CD1c-positive myeloid dendritic cell (primary cell): ENCODE results near the gene ELP5.
A peak's percentile ranks its signal among the peaks of the same experiment; 100 is the strongest.
"Not testable (repeated sequence)": the region's sequence is repeated elsewhere in the genome, so short reads cannot be mapped to it uniquely, and the experiment has no call there.

ENCODE experiments used
- DNase-seq: peaks from one replicate; pipeline ENCODE4 v3.0.0-alpha.2; 2016; ENCODE audit errors: extremely low spot score

Gene ELP5

DNA sequence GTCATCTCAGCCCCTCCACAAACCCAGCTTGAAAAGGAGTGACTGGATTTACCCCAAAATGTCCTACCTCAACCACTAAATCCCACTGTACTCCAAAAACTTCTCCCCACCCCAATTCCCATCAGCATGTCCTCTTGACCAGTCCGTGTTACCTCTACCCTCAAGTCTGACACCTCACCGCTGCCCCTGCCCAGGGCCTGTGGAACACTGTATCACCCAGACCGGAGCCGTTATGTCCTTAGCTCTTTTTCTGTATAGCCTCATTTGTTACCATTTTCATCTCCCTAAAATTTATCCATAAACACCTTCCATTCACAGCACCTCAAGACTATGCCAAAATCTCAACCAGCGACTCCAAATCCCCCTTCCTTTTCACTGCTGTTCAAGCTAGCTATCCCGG, 15.2 kb upstream of the ELP5 start:
- no peak for DNase-seq

DNA sequence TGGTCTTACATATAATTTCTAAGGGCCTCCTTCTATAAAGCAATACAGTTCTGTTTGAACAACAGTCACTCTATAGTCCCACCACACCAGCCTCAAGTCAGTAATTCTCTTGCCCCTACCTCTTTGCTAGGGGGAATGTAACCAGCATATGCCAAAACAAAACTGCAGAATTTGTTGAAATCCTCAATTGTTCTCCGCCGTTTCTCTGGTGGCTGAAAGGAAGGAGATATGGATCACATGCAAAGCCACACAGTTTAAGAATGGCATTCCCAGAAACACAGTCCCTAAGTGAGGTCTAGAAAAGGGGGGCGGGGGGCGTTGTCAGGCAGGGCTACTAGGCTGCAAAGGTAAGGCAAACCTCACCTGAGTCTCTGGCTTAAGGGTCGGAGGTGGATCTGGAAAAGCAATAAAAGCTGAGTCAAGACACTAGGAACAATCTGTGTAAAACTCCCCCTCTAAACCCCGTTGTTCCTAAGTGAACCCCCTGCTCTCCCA, 14.7 kb upstream of the ELP5 start:
- no peak for DNase-seq

DNA sequence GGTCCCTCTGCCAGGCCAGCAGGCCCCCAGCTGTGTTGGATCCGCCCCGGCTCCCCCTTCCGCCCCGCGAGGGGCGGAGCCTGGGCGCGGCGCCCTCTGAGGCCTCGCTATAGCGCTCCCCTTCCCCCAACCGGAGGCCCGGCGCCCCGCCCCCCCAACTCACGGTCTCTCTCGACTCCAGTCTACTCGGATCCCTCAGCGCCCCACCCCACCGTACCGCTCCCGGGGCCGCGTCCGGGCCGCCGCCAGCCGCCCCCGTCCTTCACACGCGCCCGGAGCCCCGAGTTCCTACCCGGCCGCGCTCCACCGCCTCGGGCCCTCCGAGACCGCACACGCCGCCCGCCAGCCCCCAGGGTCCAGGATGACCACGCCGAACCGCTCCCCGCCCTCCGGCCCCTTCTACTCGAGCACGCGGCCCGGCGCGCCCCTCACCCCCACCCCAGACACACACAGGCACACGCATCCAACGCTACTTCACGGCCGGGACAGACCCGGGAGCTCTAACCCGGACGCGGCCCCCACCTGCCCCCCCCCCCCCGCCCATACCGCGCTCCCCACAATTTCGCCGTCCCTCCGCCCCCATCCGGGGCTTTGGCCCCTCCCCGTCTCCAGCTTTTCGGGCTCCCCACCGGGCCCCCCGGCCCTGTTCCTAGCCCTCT, 14.1 kb upstream of the ELP5 start:
- peak; percentile 71 for DNase-seq

DNA sequence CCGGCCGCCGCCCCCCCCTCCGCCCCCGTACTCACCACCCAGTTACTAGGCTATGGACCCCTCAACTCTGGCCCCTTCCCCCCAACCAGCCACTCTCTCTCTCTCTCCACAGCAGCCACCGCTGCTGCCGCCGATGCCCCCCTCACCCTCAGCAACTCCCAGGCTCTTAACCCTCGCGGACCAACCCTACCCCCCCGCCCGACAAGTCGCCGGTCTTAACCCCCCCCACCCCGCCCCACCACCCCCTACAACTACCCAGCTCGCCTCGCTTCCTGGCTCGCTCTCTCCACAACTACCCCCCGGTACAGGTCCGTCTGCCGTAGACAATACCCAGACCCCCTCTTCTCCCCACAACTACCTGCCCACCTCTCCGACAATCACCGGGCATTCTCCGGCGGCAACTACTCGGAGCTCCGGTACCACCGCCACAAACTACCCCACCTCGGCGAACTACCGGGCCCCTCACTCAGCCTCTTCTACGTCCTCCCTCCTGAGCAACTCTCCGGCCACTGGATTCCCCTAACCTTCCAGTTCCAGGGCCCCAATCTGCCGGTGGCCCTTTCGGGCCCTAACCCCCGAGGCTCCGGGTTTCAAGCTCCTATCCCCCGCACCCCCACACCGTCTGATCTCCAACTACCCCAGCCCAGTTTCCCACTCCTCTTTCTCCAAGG, 13.5 kb upstream of the ELP5 start:
- no peak for DNase-seq

DNA sequence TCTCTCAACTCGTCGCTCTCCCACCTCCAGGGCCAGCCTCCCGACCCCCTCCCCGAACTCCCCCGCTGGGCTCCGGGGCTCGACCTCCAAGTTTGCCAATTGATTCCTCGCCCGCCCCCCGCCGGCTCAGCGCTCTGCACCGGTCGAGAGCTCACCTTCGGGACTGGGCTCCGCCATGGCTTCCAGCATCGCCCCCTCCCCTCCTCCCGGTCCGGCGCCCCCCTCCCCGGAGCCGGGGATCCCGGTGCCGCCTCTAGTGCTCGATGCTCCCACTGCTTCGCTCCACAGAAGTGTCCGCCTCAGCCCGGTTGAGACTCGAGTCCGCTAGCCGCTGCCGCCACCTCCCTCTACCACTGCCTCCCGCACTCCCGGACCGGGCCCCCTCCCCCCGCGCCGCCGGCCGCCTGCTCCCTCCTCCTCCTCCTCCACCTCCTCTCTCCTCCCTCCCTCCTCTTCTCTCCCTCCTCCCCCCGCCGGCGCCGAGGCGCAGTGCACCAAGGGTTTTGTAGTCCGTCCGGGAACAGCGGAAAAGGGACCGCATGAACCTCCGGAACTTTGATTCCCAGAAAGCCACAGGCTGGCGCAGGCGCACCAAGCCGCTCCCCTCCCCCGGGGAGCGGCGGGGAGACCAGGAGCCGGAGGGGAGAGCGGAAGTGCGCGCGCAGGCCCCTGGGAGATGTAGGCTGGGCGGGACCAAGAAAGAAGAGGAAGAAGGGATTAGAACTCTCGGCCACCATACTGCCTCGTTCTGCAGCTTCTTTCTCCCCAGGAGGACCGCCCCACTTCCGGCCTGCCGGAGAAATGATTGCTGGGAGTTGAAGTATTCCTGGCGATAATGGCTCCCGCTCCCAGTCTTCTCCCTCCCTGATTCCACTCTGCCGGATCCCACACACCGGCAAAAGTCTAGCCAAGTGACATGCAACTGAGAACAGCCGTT, 12.7 kb upstream of the ELP5 start, which contains the start of gene PHF23:
Gene PHF23, minus strand, starts transcription at position 367 of the 937 bp plus-strand sequence. Its CDS starts 178 bp downstream, at position 189.
- DNase-seq = peak; percentile 99

DNA sequence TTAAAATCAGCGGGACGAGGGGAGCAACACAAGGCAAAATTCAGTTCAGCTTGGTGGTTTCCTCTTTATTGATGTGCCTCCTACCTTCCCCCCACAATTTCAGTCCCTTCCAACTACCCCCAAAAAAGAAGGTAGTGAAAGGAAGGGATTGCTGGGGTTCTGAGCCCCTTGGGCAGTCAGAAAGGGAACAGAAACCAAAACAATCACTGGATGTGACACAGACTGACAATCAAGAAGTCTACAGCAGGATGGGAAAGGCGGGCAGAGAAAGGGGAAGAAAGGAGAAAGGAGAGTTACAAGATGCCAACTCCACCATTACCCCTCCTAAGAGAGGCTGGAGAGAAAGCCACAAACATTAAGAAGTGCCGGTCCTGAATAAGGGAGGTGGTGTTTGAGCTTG, 11.6 kb upstream of the ELP5 start:
- peak; percentile 69 for DNase-seq

DNA sequence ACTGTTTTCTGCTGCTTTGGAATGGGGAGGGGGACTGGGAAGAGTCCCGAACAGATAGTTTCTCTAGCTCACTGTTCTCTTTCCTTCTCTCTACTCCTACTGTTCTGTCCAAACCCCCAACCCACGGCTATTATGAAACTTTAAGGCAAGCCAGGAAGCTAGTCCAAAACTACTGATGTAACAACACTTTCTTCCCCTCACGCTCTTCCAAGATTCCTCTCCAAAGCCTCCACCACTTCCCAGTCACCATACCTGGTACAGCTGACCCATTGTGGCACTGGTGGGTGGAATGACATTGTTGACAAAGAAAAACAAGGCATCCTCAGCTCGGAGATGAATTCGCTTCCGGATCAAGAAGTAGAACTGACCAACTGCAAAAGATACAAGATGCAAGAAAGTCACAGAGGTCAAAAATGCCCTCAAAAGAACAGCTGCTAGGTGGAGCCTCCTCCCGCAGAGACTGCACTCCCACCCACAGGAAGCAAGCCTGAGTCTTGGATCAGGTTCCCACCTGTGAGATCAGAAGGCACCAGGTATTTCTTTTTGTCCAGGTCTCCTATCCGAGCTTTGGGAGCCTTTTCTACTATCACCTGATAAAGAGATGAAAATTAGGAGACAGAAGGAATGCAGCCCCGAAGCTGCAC, 10.8 kb upstream of the ELP5 start:
- peak; percentile 59 for DNase-seq

DNA sequence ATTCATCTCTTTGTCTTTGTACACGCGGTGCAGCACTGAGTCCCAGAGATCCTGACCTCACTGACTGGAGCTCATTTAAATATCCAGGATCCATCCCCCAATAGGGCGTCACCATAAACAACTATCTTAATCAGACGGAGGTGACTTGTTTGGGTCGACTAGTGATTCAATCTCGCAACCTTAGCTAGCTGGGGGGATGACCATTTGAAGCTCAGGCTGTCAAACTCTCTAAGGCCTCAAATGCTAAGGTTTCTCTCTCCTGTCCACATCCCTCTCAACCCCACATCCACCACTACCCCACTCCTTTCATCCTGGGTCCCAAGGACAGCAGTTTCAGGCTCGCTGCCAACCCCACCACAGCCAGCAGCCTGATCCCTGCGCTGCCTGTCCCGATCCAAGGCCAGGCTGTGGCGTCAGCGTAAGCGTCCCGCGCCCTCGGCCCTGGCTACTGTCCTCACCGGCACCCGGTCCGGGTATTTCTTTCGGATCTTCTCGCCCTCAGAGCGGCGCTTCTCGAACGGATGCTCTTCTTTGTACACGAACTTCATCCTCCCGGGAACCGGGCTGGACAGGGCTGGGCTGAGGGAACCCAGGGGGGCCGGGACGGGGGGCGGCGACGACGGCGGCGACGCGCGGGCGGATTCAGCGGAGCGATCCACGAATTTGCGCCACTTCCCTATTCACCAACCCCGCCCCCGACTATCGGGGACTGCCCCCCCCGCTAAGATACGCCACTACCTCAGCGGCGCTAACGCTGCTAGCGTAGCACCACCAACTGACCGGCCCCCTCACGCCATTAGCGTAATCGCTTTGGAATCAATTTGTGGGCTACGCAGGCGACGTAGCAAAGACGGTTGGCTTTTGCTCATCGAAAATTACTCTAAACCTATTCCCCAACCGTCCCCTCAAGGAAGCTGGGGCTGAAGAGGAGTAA, 10.0 kb upstream of the ELP5 start, which contains the start of gene GABARAP:
Gene GABARAP, minus strand, starts transcription at position 667 of the 934 bp plus-strand sequence. Its CDS starts 119 bp downstream, at position 548.
- DNase-seq = peak; percentile 95

DNA sequence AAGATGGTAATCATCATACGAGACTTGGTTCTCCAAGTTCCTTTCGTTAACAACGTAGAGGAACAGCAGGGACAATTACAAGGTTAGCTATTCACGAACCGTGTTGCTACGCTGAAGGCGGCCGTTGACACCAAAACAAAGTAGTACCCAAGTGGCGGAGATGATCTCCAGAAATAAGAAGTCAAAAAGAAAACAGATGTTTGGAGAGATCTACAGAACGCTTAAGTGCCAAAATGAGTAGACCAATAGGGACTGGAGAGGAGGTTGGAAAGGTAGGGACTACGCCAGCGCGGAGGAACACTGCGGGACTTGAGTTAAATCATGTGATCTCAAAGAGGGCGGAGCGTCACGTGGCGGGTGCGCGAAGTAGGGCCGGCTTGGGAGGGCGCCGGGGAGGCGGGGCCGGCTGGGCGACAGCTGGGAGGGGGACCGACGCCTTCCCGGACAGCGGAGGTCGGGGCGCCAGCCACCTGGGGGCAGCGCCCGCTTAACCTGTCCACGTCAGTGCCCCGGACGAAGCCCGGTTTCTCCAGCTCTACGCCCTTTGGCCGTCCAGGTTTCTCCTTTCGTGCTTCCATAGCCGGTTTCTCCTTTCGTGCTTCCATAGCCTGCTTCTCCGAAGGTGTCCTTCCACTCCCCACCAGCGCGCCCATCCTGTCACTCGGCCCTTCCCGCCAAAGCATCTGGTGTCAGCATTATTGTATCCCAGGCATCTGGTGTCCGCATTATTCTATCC, 9.1 kb upstream of the ELP5 start:
- DNase-seq = peak; percentile 95

DNA sequence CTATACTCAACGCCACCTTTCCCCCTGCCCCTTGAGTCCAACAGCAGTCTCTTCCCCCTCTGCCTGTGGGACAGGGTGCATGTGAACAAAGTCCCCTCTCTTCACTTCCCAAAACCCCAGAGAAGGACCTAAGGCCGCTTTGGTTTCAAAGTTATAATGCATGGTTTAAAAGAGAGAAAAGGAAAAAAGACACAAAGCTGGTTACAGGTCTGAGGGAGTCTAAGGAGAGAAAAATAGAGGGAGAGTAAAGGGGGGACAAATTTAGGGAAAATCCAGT, 8.6 kb upstream of the ELP5 start:
- DNase-seq = no peak

DNA sequence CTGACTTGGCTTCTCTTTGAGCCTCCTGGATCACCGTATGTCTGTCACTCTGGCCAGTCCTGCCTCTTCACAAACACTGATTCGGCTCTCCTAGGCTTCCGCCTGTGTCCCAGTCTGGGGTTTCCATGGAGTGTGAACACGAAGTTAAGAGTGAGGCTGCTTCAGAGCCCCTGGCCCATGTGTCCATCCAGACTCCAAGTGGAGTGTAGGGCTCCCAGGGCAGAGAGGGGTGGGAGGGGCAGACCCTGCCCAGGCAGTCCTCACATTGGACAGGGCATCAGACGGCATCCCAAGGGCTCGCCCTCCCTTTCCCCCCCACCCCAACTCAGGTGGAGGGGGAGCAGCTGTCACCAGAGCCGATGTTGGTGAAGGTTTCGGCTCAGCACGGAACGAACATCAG, 8.2 kb upstream of the ELP5 start:
- DNase-seq = not testable (repeated sequence)

DNA sequence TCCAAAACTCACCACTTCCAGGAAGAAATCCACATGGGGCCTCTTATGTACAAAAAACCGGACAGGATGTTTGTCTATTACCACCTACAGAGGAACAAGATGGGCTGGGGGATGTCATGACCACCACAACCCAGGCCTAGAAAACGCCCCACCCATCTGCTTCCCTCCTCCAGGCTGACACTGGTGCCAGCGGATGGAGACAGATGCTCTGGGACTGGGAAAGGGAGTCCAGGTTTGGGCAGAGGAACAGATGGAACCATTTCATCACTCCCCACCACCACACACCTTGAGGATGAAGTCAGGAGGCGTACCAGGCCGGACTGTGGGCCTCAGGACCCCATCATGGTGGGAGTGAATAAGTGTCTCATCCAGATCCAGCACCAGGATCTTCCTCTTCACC, 5.2 kb upstream of the ELP5 start:
- no peak for DNase-seq

DNA sequence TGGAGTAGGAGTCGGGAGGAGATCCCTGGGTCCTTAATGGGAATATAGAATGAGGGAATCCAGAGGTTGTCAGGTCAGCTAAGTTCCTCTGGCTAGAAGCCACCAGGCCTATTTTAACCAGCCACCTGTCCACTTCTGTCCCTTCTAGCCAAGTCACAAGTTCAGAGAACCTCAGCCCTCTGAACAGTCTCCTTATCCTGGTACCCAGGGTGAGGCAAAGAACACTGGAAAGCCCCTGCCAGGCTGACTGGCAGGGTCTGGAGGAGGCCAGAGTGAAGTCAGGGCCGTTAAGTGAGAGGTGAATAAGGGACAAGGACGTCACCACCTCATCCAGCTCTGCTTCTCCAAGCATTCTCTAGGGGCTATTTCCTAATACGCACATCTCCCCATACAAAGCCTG, 3.2 kb upstream of the ELP5 start:
- no peak for DNase-seq

DNA sequence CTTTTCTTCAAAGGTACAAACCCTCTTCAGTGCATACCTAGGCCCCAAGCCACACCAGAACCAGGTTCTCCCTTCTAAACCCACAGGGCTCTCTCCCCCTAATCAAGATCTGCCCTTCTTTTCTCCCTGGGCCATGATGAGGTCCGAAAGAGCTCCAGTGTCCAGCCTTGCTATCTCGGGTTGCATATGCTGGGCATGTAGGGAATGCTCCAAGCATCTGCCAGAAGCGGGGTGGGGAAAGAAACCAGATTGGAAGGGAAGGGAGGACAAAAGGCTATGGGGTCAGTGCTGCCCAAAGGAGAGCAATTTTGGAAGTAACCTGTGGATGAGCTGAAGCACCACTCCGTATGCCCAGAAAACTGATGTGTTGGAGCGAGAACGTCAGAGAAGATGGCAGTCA, 2.8 kb upstream of the ELP5 start:
- DNase-seq = no peak

DNA sequence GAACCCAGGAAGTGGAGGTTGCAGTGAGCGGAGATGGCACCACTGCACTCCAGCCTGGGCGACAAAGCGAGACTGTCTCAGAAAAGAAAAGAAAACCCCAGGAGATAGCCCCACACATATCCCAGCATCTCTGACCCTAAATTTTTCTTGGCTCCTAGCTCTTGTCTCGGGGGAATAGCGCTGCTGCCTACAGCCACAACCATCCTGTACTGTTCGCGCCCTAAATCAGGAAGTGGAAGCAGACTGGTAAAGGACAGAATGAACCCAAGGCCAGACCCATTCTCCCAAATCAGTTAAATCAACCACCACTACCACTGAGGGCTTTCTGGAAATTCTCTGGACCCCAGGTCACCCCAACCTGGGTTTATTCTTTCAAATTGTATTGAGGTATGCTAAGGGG, 2.2 kb upstream of the ELP5 start:
- DNase-seq = no peak

DNA sequence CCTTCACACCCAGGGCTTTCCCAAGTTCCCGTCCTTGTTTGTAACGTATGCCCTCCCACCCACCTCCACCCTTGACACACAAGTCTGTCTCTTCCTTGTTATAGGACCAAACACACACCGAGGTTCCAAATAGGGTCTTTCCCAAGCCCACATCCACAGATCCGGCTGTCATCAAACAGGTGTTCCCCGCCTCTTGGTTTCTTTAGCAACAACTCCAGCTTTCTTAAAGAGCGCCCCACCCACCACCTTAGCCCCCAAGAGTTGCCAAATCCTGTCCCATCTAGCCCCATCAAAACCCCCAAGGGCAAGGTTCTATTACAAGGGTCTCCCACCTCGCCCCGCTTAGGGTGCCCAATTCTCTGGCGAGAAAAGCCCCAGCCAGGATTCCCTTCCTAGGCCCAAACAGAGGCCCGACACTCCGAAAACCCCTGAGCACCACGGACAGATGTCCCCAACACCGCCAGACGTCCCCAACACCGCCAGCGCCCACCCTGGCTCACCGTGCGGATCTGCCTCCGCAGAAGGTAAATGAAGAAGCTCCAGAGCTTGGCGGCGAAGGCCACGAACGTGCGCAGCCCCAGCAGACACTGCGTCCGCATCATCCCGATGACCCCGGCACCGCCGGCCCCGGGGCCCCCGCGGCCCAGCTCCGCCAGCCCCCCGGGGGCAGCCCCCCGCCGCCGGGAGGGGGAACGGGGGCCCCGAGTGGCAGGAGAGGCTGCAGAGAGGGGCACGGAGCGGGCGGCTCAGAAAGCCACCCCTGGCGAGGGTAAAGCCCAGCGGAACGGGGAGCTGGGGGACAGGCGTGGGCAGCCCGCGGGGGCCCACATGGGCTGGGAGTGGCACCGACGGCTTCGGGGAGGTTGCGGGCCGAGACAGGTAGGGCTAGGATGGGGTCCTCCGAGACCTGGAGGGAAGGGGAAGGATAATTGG, 1.1 kb upstream of the ELP5 start:
- DNase-seq = peak; percentile 58

DNA sequence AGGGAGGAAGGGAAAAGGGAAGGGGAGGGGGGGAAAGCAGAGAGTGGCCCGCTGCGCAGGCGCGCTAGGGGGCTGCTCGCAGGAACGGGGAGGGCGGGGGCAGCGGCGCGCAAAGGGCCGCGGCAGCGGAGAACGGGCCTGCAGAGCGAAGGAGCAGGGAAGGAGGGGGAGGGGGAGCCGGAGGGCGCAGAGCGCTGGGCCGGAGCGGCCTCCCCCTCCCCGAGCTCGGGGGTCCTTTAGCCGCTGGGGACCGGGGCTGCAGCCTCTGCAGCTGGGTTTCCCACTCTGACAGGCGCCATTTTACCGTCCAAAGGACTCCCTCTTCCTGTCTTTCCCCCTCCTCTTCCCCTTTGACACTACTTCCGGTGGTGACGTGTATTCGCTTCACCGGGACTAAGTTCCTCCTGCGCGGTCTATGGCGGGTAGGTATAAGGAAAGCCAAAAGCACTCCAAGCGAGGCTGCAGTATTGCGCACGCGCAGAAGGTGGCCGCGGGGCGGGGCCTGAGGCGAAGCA, 297 bp upstream of the ELP5 start, which contains the start of gene CTDNEP1:
Gene CTDNEP1, minus strand, starts transcription at position 74 of the 515 bp plus-strand sequence. CDS start 438 bp downstream, outside the sequence.
- peak; percentile 100 for DNase-seq

DNA sequence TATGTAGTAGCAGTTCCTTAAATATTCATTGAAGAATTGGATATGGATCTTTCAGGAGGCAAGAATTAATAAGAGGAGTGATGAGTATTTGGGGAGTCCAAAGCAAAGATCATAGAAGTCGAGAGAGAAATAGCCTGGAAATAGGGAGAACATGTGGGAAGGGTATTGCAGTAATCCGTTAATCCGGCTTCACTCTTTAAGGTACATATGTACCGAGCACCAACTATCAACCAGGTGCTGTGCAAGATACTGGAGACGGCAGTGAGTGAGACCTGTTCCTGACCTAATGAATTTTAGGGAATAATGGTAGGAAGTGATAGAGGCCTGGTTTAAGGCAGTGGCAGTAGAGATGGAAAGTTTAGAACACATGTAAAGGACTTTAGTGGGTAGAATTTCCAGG, 1.1 kb downstream of the ELP5 start:
- DNase-seq = no peak

DNA sequence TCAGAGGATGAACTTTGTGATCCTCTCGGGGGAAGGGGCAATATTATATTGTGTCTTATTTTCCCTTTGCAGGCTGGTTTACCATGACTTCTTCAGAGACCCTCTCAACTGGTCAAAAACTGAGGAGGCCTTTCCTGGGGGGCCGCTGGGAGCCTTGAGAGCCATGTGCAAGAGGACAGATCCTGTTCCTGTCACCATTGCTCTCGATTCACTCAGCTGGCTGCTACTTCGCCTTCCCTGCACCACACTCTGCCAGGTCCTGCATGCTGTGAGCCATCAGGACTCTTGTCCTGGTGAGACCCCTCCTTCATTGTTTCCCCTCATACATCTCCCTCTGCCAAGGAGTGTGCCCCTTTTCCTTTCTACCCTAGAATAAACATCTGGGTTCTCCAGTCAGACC, 2.5 kb downstream of the ELP5 start:
- DNase-seq = no peak
